Gastroesophageal sphincter (tissue), 4 donors: ENCODE data around the gene EPHA1. TPM values are rescaled to one million over a fixed set of nuclear protein-coding genes. Genes with fewer than 3 reads are reported as not detected.
"Not testable (repeated sequence)": the region's sequence is repeated elsewhere in the genome, so short reads cannot be mapped to it uniquely, and the experiment has no call there.

Experiments
- ATAC-seq: fragments of 150-250 bp; one replicate; pipeline ENCODE4 v1.9.1; 2016; ENCODE audit warnings: mild to moderate bottlenecking, moderate library complexity
- H3K27ac ChIP-seq, 4 donors: fragments of 200-600 bp; sonication (generic) in 3 of 4; 1 replicate in 3 of 4; 2 replicates in 1 of 4; pipeline ENCODE4 v1.5.1; 2016 to 2019
- H3K27me3 ChIP-seq: fragments of 200-600 bp; sonication (generic); one replicate; pipeline ENCODE4 v1.5.1; 2019
- H3K36me3 ChIP-seq, 2 donors: fragments of 200-600 bp; sonication (generic); one replicate each; pipeline ENCODE4 v1.5.1; 2019; ENCODE audit warnings: control low read depth in 1 of 2
- H3K4me1 ChIP-seq, 3 donors: fragments of 200-600 bp; sonication (generic); 1 replicate in 2 of 3; 2 replicates in 1 of 3; pipeline ENCODE4 v1.5.1; 2016 to 2019; ENCODE audit warnings: control low read depth in 2 of 3
- H3K4me3 ChIP-seq, 2 donors: fragments of 200-600 bp; sonication (generic); one replicate each; pipeline ENCODE4 v1.5.1; 2019; ENCODE audit warnings: mild to moderate bottlenecking in 1 of 2, moderate library complexity in 1 of 2
- H3K9me3 ChIP-seq, 3 donors: fragments of 200-600 bp; sonication (generic); one replicate each; pipeline ENCODE4 v1.5.1; 2017 to 2019; ENCODE audit warnings: control low read depth in 2 of 3
- EP300 ChIP-seq: sonication (generic); formaldehyde crosslinking; IDR thresholded peaks from one replicate; pipeline ENCODE4 v1.6.1; 2017; ENCODE audit warnings: antibody characterized with exemption, mild to moderate bottlenecking
- POLR2A ChIP-seq, 2 donors: fragments of 450-650 bp; IDR thresholded peaks; one replicate each; pipeline ENCODE4 v1.6.1; 2017; ENCODE audit warnings: antibody characterized with exemption in 2 of 2, mild to moderate bottlenecking in 2 of 2, moderate library complexity in 1 of 2
- POLR2AphosphoS5 ChIP-seq: sonication (generic); formaldehyde crosslinking; IDR thresholded peaks from one replicate; pipeline ENCODE4 v1.6.1; 2017; ENCODE audit warnings: antibody characterized with exemption
- WGBS, 2 donors: methylation state at CpG; one replicate each; pipeline ENCODE4 v1.1.5; 2018; ENCODE audit warnings: low coverage in 1 of 2; 5-methylcytosine and 5-hydroxymethylcytosine counted together
- total RNA-seq, 4 donors: library from RNA; depleted of rRNA; stranded (reverse); fragments of >200 nt; gene quantifications; one replicate each; pipeline ENCODE4 v1.1.0, GENCODE V29; 2016
- TF ChIP-seq, protein P1 (sequence below), 4 experiments: fragments of 200-600 bp in 2 of 4; fragments of 450-650 bp in 2 of 4; sonication (generic) in 1 of 4; IDR thresholded peaks; one replicate each; pipeline ENCODE4 v1.5.1; 2017 to 2019; ENCODE audit warnings: antibody characterized with exemption in 4 of 4, mild to moderate bottlenecking in 2 of 4, moderate library complexity in 2 of 4

The EPHA1 gene
- total RNA-seq, 4 donors from 2014 or later, result 0.78 to 2.5 TPM; not detected in 2

DNA sequence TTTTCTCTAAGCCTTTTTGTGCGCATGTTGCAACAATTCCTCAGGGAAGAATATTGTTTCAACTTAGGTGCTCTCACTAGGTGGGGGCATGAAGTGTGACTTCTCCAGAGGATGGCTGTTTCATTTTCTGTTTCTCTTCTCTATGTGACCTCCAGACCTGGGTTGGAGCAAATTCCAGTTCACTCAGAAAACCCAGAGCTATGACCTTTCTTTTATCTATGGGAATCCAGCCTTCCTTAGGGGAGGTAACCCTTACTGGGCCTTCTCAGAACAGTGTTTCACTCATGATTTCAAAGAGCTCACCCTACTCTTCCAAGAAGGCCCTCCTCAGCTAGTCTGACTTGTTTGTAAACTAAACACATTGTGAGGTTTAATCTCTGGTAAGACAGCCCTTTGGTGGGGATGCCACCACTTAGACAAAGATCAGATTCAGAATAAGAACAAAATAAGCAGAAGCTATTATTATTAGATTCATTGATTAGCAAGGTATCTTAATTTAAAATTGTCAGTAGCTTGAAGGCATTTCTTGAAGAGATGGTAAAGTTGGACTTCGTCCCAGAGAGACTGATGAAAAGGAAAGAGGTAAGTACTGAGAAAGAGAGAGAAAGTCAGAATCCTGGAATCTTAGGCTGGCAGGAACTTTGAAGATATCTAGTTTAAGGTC lies 18.0 kb upstream of the EPHA1 start:
- no peak for ATAC-seq
- Histone ChIP-seq H3K36me3 (no peaks in the 10 kb centered on the region), H3K4me3 (no peak overlapping the region), H3K27me3 (no peaks in the 10 kb centered on the region), H3K4me1 (no peaks in the 10 kb centered on the region), H3K27ac (no peak overlapping the region), H3K9me3 (no peaks in the 10 kb centered on the region)
- no peak for TF ChIP-seq EP300
- TF ChIP-seq, protein P1, sequence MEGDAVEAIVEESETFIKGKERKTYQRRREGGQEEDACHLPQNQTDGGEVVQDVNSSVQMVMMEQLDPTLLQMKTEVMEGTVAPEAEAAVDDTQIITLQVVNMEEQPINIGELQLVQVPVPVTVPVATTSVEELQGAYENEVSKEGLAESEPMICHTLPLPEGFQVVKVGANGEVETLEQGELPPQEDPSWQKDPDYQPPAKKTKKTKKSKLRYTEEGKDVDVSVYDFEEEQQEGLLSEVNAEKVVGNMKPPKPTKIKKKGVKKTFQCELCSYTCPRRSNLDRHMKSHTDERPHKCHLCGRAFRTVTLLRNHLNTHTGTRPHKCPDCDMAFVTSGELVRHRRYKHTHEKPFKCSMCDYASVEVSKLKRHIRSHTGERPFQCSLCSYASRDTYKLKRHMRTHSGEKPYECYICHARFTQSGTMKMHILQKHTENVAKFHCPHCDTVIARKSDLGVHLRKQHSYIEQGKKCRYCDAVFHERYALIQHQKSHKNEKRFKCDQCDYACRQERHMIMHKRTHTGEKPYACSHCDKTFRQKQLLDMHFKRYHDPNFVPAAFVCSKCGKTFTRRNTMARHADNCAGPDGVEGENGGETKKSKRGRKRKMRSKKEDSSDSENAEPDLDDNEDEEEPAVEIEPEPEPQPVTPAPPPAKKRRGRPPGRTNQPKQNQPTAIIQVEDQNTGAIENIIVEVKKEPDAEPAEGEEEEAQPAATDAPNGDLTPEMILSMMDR (IDR thresholded peaks at IDR 0.05), result no peak
- no peak for TF ChIP-seq POLR2AphosphoS5
- TF ChIP-seq POLR2A (IDR thresholded peaks at IDR 0.05), result no peak
- 91 to 92% methylated on average over 2 of the region's 2 CpGs for WGBS, 2 donors

DNA sequence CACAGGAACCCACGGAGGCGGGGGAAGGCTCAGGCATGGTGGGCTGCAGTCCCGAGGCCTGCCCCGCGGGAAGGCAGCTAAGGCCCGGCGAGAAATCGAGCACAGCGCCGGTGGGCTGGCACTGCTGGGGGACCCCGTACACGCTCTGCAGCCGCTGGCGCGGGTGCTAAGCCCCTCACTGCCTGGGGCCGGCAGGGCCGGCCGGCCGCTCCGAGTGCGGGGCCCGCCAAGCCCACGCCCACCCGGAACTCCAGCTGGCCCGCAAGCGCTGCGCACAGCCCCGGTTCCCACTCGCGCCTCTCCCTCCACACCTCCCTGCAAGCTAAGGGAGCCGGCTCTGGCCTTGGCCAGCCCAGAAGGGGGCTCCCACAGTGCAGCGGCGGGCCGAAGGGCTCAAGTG lies 15.8 kb upstream of the EPHA1 start:
- not testable (repeated sequence) for H3K27me3 ChIP-seq, ATAC-seq
- WGBS, 2 donors, result no CpG with 5 or more reads among the region's 34 CpGs

DNA sequence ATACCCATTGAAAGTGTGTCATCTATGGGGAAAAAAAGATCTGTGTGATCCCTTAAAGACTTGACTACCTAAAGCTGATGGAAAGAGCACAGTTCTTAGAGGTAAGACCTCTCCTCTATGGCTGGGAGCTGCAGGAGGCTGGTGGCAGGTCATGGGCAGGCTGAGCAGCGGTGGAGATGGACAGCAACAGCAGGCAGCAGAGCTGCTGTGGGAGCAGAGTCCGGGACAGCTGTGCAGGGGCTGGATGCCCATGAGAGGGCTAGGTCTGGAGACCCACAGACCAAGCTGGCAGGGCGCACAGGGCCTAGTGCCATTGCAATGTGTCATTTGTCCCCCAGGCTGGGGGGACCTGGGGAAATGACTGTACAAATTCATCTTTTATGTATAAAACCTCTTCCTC lies 13.4 kb upstream of the EPHA1 start:
- no peaks in the 10 kb centered on the region for H3K9me3 ChIP-seq
- H3K4me3 ChIP-seq, result no peak overlapping the region
- no peaks in the 10 kb centered on the region for H3K4me1 ChIP-seq
- no peak for ATAC-seq
- WGBS, 2 donors, result 80 to 83% methylated on average over 1 to 3 of the region's 3 CpGs
- no peak for TF ChIP-seq EP300
- no peak for TF ChIP-seq POLR2A (IDR thresholded peaks at IDR 0.05)
- no peak for TF ChIP-seq POLR2AphosphoS5
- TF ChIP-seq, protein P1 (IDR thresholded peaks at IDR 0.05), result no peak
- no peak overlapping the region for H3K27ac ChIP-seq
- no peaks in the 10 kb centered on the region for H3K36me3 ChIP-seq
- H3K27me3 ChIP-seq, result no peaks in the 10 kb centered on the region

More for the DNA sequence above, 15.8 kb upstream of the EPHA1 start:
- H3K9me3 ChIP-seq, H3K27ac ChIP-seq, H3K4me3 ChIP-seq, H3K4me1 ChIP-seq, H3K36me3 ChIP-seq: not testable (repeated sequence)

DNA sequence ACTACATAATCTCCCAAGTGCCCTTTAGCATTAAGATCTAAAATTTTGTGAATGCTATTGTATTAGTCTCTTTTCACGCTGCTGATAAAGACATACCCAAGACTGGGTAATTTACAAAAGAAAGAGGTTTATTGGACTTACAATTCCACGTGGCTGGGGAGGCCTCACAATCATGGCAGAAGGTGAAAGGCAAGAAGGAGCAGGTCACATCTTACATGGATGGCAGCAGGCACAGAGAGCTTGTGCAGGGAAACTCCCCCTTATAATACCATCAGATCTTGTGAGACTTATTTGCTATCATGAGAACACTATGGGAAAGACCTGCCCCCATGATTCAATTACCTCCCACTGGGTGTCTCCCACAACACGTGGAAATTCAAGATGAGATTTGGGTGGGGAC lies 12.0 kb upstream of the EPHA1 start:
- not testable (repeated sequence) for H3K36me3 ChIP-seq, H3K9me3 ChIP-seq, H3K27me3 ChIP-seq, H3K4me1 ChIP-seq, H3K4me3 ChIP-seq, ATAC-seq, H3K27ac ChIP-seq
- 50 to 61% methylated on average over 2 to 3 of the region's 3 CpGs for WGBS, 2 donors

DNA sequence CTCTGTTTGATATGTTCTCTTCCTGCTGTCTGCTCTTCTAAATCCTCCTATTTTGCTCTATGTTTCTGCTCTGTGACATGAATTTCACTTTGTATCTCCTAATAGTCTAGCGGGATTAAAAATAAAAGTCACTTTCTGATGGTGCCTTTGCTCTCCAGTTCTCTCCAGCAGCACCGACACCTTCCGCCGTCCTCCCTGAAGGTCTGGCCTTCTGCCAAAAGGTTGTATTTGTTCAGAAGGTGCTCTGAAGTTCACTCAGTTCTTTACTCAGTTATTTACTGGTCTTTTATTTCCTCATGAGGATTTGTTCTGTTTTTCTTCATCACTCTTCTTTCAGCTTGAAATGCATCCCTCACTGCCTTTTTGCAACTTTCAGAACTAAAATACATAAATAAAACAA lies 11.2 kb upstream of the EPHA1 start:
- no peak for ATAC-seq
- TF ChIP-seq EP300 (no peak), POLR2AphosphoS5 (no peak), POLR2A (IDR thresholded peaks at IDR 0.05) (no peak)
- TF ChIP-seq, protein P1 (IDR thresholded peaks at IDR 0.05), result no peak

DNA sequence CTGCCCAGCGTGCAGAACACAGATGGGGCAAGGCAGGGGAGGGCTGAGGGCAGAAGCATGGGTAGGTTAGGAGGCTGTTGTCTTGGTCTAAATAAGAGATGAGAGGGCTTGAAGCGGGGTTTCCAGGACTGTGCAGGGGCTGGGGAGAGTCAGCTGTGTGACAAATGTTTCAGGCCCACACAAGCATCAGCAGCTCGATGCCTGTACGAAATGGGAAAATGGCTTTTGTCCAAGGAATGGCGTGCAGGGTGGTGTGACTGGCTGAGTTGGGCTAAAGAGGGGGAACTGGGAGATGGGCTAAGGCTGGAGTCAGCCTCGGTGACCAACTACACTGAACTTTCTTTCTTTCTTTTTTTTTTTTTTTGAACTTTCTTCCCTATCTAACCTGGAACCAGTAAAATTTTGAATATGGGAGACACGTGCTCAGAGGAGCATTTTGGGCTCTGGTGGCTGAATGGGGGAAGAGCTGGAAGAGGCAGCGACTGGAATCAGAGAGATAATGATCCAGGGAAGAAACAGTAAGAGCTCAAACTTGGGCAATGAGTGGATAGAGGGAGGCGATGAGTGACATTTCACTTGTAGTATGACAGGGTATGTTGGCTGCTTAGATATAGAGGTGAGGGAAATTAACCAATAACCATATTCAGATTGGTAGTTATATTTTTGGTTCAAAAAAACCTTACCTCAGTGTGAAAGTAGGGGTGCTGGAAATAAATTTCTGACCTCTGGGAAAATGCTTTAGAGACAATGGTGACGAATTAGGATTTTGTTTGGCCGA lies 10.2 kb upstream of the EPHA1 start:
- WGBS, 2 donors, result 77 to 85% methylated on average over 8 to 11 of the region's 11 CpGs
- no peaks in the 10 kb centered on the region for H3K27me3 ChIP-seq
- no peak overlapping the region for H3K4me3 ChIP-seq
- ATAC-seq, result no peak
- TF ChIP-seq EP300 (no peak), POLR2AphosphoS5 (no peak), POLR2A (IDR thresholded peaks at IDR 0.05) (no peak)
- TF ChIP-seq, protein P1 (IDR thresholded peaks at IDR 0.05), result no peak
- H3K27ac ChIP-seq, result no peak overlapping the region
- peaks cover 0 to 3% (median 0%) of the 10 kb centered on the region in 3 donors for H3K4me1 ChIP-seq
- no peaks in the 10 kb centered on the region for H3K9me3 ChIP-seq
- no peaks in the 10 kb centered on the region for H3K36me3 ChIP-seq

More for the DNA sequence above, 11.2 kb upstream of the EPHA1 start:
- Histone ChIP-seq H3K36me3 (no peaks in the 10 kb centered on the region), H3K27ac (no peak overlapping the region), H3K4me3 (no peak overlapping the region), H3K9me3 (no peaks in the 10 kb centered on the region), H3K4me1 (peaks cover 0 to 3% (median 0%) of the 10 kb centered on the region in 3 donors), H3K27me3 (no peaks in the 10 kb centered on the region)
- 39% methylated on average over 4 of the region's 4 CpGs; no CpG with 5 or more reads in 1 of the 2 donors for WGBS, 2 donors
